Caco-2 (cell line): ENCODE data around the gene REEP3. TPM values are rescaled to one million over a fixed set of nuclear protein-coding genes. Genes with fewer than 3 reads are reported as not detected.

Experiments
- BruUV-seq: library from RNA; stranded (reverse); fragments of 400-500 nt; replicated peaks from 2 replicates; lab custom pipeline; 2021; lab: Mats Ljungman, UMichigan
- CTCF ChIA-PET: fragments of 300-600 bp; sonication (Branson Sonifier 250); formaldehyde crosslinking; loops from one replicate; lab custom pipeline; 2022; ENCODE audit warnings: antibody characterized with exemption; lab: Charles Lee
- POLR2A ChIA-PET: fragments of 300-600 bp; sonication (Branson Sonifier 250); formaldehyde crosslinking; loops from one replicate; lab custom pipeline; 2022; ENCODE audit warnings: antibody characterized with exemption; lab: Charles Lee
- DNase-seq, 2 experiments: peaks; one replicate each; pipeline versions ENCODE4 v3.0.0 to v3.0.0-alpha.2; 2020 to 2022
- H3K27me3 ChIP-seq: replicated peaks from 2 replicates; pipeline ENCODE4 v1.6.0; 2011; ENCODE audit warnings: low read length; ENCODE audit not compliant: control insufficient read depth, insufficient read depth
- H3K36me3 ChIP-seq: 2 replicates; pipeline ENCODE4 v1.5.1; 2011; ENCODE audit warnings: low read length; ENCODE audit not compliant: control insufficient read depth, insufficient read depth
- H3K4me1 ChIP-seq: fragments of 250-450 bp; sonication (Bioruptor Pico); 2 replicates; pipeline ENCODE4 v1.5.1; 2020; ENCODE audit warnings: mild to moderate bottlenecking
- H3K4me3 ChIP-seq: 2 replicates; pipeline ENCODE4 v1.5.1; 2011; ENCODE audit warnings: low read depth, mild to moderate bottlenecking, control low read depth, low read length
- H3K9me3 ChIP-seq: fragments of 250-450 bp; sonication (Bioruptor Pico); 2 replicates; pipeline ENCODE4 v1.5.1; 2020; ENCODE audit warnings: mild to moderate bottlenecking, moderate library complexity
- H3K27ac Mint-ChIP-seq: one replicate; pipeline ENCODE4 v1.8.0; 2022; ENCODE audit warnings: mixed read lengths; ENCODE audit not compliant: unreplicated experiment
- H3K27me3 Mint-ChIP-seq: one replicate; pipeline ENCODE4 v1.8.0; 2022; ENCODE audit warnings: mixed read lengths; ENCODE audit not compliant: insufficient read depth, unreplicated experiment
- H3K36me3 Mint-ChIP-seq: one replicate; pipeline ENCODE4 v1.8.0; 2022; ENCODE audit warnings: mild to moderate bottlenecking, mixed read lengths; ENCODE audit not compliant: insufficient read depth, unreplicated experiment
- H3K4me1 Mint-ChIP-seq: one replicate; pipeline ENCODE4 v1.8.0; 2022; ENCODE audit warnings: low read depth, mixed read lengths; ENCODE audit not compliant: unreplicated experiment
- H3K4me3 Mint-ChIP-seq: one replicate; pipeline ENCODE4 v1.8.0; 2022; ENCODE audit warnings: mild to moderate bottlenecking, moderate library complexity, mixed read lengths; ENCODE audit not compliant: unreplicated experiment
- H3K9me3 Mint-ChIP-seq: one replicate; pipeline ENCODE4 v1.8.0; 2022; ENCODE audit warnings: mixed read lengths; ENCODE audit not compliant: unreplicated experiment
- intact Hi-C: fragments of 100-400 bp; cut with micrococcal nuclease; formaldehyde crosslinking; loops from one replicate; pipeline ENCODE4 v1.10.0; 2022; ENCODE audit not compliant: unreplicated experiment
- total RNA-seq: library from RNA; stranded (reverse); gene quantifications from 2 replicates; pipeline ENCODE4 v1.2.3, GENCODE V29; 2022
- TF ChIP-seq, protein P1 (sequence below), 2 experiments: fragments of 200-600 bp in 1 of 2; IDR thresholded peaks; 1 replicate in 1 of 2; 2 replicates in 1 of 2; pipeline versions ENCODE4 v1.5.1 to v1.8.0; 2011 to 2022; ENCODE audit warnings: antibody characterized with exemption in 1 of 2, control low read depth in 1 of 2, inconsistent platforms in 1 of 2, low read depth in 1 of 2, low read length in 1 of 2, mild to moderate bottlenecking in 1 of 2, moderate library complexity in 1 of 2; ENCODE audit not compliant: insufficient read depth in 1 of 2, severe bottlenecking in 1 of 2, unreplicated experiment in 1 of 2

The REEP3 gene
- total RNA-seq, 1 experiment from 2014 or later = 66.4 TPM

DNA sequence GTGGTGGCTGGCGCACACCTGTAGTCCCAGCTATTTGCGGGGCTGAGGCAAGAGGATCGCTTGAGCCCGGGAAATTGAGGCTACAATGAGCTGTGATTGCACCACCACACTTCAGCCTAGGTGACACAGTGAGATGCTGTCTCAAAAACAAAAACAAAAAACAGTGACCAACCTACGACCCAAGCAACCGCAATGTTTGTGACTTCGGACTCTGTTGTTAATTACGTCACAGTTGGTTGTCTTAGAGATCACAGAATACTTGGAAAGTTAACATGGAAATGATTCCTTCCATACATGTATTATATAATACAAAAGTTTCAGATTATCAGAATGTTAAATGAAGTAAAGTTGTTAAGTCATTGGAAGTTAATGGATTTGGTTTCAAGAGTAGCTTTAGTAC lies 106.2 kb downstream of the REEP3 start:
- CTCF ChIA-PET = interaction anchor here (2.3 kb wide), 1 partner anchor 93 kb away, joined by 19 read pairs; no protein-coding TSS in a partner anchor
- POLR2A ChIA-PET = no interaction called here
- no TSS peak for BruUV-seq
- H3K27ac Mint-ChIP-seq = peak overlapping the region; percentile 95
- Histone ChIP-seq H3K4me1 (peaks cover 32% of the 10 kb centered on the region), H3K4me3 (no peak overlapping the region), H3K9me3 (no peaks in the 10 kb centered on the region), H3K27me3 (no peaks in the 10 kb centered on the region), H3K36me3 (no peaks in the 10 kb centered on the region)
- no peaks in the 10 kb centered on the region for H3K27me3 Mint-ChIP-seq
- H3K4me1 Mint-ChIP-seq = peaks cover 35% of the 10 kb centered on the region
- no peaks in the 10 kb centered on the region for H3K9me3 Mint-ChIP-seq
- peaks cover 26% of the 10 kb centered on the region for H3K36me3 Mint-ChIP-seq
- TF ChIP-seq, protein P1, sequence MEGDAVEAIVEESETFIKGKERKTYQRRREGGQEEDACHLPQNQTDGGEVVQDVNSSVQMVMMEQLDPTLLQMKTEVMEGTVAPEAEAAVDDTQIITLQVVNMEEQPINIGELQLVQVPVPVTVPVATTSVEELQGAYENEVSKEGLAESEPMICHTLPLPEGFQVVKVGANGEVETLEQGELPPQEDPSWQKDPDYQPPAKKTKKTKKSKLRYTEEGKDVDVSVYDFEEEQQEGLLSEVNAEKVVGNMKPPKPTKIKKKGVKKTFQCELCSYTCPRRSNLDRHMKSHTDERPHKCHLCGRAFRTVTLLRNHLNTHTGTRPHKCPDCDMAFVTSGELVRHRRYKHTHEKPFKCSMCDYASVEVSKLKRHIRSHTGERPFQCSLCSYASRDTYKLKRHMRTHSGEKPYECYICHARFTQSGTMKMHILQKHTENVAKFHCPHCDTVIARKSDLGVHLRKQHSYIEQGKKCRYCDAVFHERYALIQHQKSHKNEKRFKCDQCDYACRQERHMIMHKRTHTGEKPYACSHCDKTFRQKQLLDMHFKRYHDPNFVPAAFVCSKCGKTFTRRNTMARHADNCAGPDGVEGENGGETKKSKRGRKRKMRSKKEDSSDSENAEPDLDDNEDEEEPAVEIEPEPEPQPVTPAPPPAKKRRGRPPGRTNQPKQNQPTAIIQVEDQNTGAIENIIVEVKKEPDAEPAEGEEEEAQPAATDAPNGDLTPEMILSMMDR (IDR thresholded peaks at IDR 0.05; ENCODE audit: insufficient read depth in 1 of 2, low read depth in 1 of 2, low read length in 1 of 2, severe bottlenecking in 1 of 2, unreplicated experiment in 1 of 2) = no peak
- H3K4me3 Mint-ChIP-seq = peak overlapping the region; percentile 82
- intact Hi-C loops = loop anchor here (5.0 kb wide), 2 partner anchors 260 to 315 kb away; no protein-coding TSS in a partner anchor
- DNase-seq = no peak

- H3K36me3 ChIP-seq = no peaks in the 10 kb centered on the region
- H3K9me3 ChIP-seq = no peaks in the 10 kb centered on the region
- Mint-ChIP-seq H3K4me1 (peaks cover 30% of the 10 kb centered on the region), H3K27ac (peak overlapping the region; percentile 95), H3K27me3 (no peaks in the 10 kb centered on the region), H3K4me3 (peak overlapping the region; percentile 82), H3K9me3 (no peaks in the 10 kb centered on the region), H3K36me3 (peaks cover 22% of the 10 kb centered on the region)
- peaks cover 33% of the 10 kb centered on the region for H3K4me1 ChIP-seq
- DNase-seq = no peak
- intact Hi-C loops = loop anchor here (2.0 to 5.0 kb wide), 3 partner anchors 139 to 316 kb away; no protein-coding TSS in a partner anchor
- no TSS peak for BruUV-seq
- no peaks in the 10 kb centered on the region for H3K27me3 ChIP-seq
- ChIA-PET POLR2A (no interaction called here), CTCF (interaction anchor here (2.3 kb wide), 1 partner anchor 92 kb away, joined by 19 read pairs; no protein-coding TSS in a partner anchor)
- H3K4me3 ChIP-seq = no peak overlapping the region
- TF ChIP-seq, protein P1 (IDR thresholded peaks at IDR 0.05; ENCODE audit: insufficient read depth in 1 of 2, low read depth in 1 of 2, low read length in 1 of 2, severe bottlenecking in 1 of 2, unreplicated experiment in 1 of 2) = no peak
These were observed 106.7 kb downstream of the REEP3 start for GRCh38 chr10:63627881-63628296.

- Mint-ChIP-seq H3K27ac (peak overlapping the region; percentile 95), H3K4me1 (peaks cover 28% of the 10 kb centered on the region), H3K4me3 (peak overlapping the region; percentile 82), H3K9me3 (no peaks in the 10 kb centered on the region), H3K36me3 (peaks cover 17% of the 10 kb centered on the region), H3K27me3 (no peaks in the 10 kb centered on the region)
- intact Hi-C loops = loop anchor here (1.0 to 5.0 kb wide), 10 partner anchors 7 to 461 kb away; no protein-coding TSS in a partner anchor
- Histone ChIP-seq H3K27me3 (no peaks in the 10 kb centered on the region), H3K36me3 (no peaks in the 10 kb centered on the region), H3K9me3 (no peaks in the 10 kb centered on the region), H3K4me1 (peaks cover 36% of the 10 kb centered on the region), H3K4me3 (peak overlapping the region; percentile 64)
- peak; percentile 50 to 65 for DNase-seq
- ChIA-PET POLR2A (interaction anchor here (0.6 to 3.0 kb wide), 6 partner anchors 91 to 462 kb away, joined by 3 to 23 read pairs (median 4); no protein-coding TSS in a partner anchor), CTCF (interaction anchor here (0.5 to 4.6 kb wide), 21 partner anchors 9 to 557 kb away, joined by 3 to 62 read pairs (median 3); partner anchors contain the start of gene JMJD1C)
- BruUV-seq = no TSS peak
- TF ChIP-seq, protein P1 (IDR thresholded peaks at IDR 0.05; ENCODE audit: insufficient read depth in 1 of 2, low read depth in 1 of 2, low read length in 1 of 2, severe bottlenecking in 1 of 2, unreplicated experiment in 1 of 2) = no peak
These were observed 107.5 kb downstream of the REEP3 start for GRCh38 chr10:63628526-63629362.
